Measurements from ENCODE around the gene ZNF398. TPM values are rescaled to one million over a fixed set of nuclear protein-coding genes. Genes with fewer than 3 reads are reported as not detected.

ZNF398 gene
- total RNA-seq, 1 experiment from 2014 or later: 9.1 TPM

GRCh38 chr7:149100821-149101220 lies 46.4 kb upstream of the ZNF398 start:
- no peak overlapping the region for H3K4me2 ChIP-seq (ENCODE audit: low read length)
- H3K27ac ChIP-seq (ENCODE audit: low read length): no peak overlapping the region
- H3K9me2 ChIP-seq (replicated peaks; ENCODE audit: low read length): no peaks in the 10 kb centered on the region
- no peaks in the 10 kb centered on the region for H3K27me3 ChIP-seq (ENCODE audit: low read length)
- intact Hi-C loops (cut with micrococcal nuclease): no loop called here
- no peaks in the 10 kb centered on the region for H3K79me2 ChIP-seq (ENCODE audit: low read length)
- DNase-seq: no peak
- H3K4me3 ChIP-seq (ENCODE audit: low read length): no peak overlapping the region
- H2AFZ ChIP-seq (ENCODE audit: low read length): no peak overlapping the region
- TF ChIP-seq EZH2 (IDR thresholded peaks at IDR 0.05; ENCODE audit: low read length, unreplicated experiment): no peak
- no peak for TF ChIP-seq EZH2phosphoT487 (IDR thresholded peaks at IDR 0.05; ENCODE audit: borderline replicate concordance, low read length)
- TF ChIP-seq CTCF (conservative IDR thresholded peaks at IDR 0.05; ENCODE audit: low read depth, low read length): no peak
- BruUV-seq (replicated peaks): no TSS peak
- no peak for ATAC-seq
- H3K4me1 ChIP-seq (ENCODE audit: insufficient read depth, low read length): no peaks in the 10 kb centered on the region
- ChIA-PET CTCF (no interaction called here), POLR2A (ENCODE audit: unreplicated experiment) (no interaction called here)
- H3K36me3 ChIP-seq (ENCODE audit: low read depth, low read length): no peaks in the 10 kb centered on the region
- no peaks in the 10 kb centered on the region for H3F3A ChIP-seq (ENCODE audit: low read length, unreplicated experiment)
- no peaks in the 10 kb centered on the region for H4K20me1 ChIP-seq (ENCODE audit: low read length)
- H3K9me3 ChIP-seq (ENCODE audit: low read length): no peaks in the 10 kb centered on the region
- no peak overlapping the region for H3K9ac ChIP-seq (ENCODE audit: low read length)

DNA sequence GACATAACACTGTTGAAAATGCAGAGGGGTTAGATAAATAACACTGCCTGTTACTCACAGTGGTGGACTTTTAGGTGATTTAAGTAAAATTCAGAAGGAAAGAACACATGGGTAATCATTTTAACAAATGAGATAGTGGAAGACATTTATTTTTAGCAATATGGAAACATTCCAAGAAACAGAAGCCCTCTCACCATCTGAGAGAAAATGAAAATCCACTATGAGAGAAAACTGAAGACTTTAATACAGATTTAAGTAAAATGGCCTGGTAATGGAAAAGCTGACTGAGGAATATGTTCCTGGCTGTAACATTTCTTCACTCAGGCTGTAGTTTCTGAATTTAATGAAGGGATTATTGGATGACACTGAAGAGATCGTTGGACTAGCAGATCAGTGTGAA lies 44.6 kb upstream of the ZNF398 start:
- H3K4me1 ChIP-seq (ENCODE audit: insufficient read depth, low read length): no peaks in the 10 kb centered on the region
- ChIA-PET POLR2A (ENCODE audit: unreplicated experiment) (no interaction called here), CTCF (no interaction called here)
- H3K27me3 ChIP-seq (ENCODE audit: low read length): no peaks in the 10 kb centered on the region
- H3K4me2 ChIP-seq (ENCODE audit: low read length): no peak overlapping the region
- no peak overlapping the region for H2AFZ ChIP-seq (ENCODE audit: low read length)
- intact Hi-C loops (cut with micrococcal nuclease): no loop called here
- no peak overlapping the region for H3K4me3 ChIP-seq (ENCODE audit: low read length)
- DNase-seq (no peak), ATAC-seq (no peak)
- no TSS peak for BruUV-seq (replicated peaks)
- no peaks in the 10 kb centered on the region for H3K79me2 ChIP-seq (ENCODE audit: low read length)
- no peaks in the 10 kb centered on the region for H3K9me2 ChIP-seq (replicated peaks; ENCODE audit: low read length)
- H4K20me1 ChIP-seq (ENCODE audit: low read length): no peaks in the 10 kb centered on the region
- H3K36me3 ChIP-seq (ENCODE audit: low read depth, low read length): no peaks in the 10 kb centered on the region
- H3K9me3 ChIP-seq (ENCODE audit: low read length): no peaks in the 10 kb centered on the region
- TF ChIP-seq EZH2phosphoT487 (IDR thresholded peaks at IDR 0.05; ENCODE audit: borderline replicate concordance, low read length) (no peak), EZH2 (IDR thresholded peaks at IDR 0.05; ENCODE audit: low read length, unreplicated experiment) (no peak), CTCF (conservative IDR thresholded peaks at IDR 0.05; ENCODE audit: low read depth, low read length) (no peak)
- H3K9ac ChIP-seq (ENCODE audit: low read length): no peak overlapping the region
- no peak overlapping the region for H3K27ac ChIP-seq (ENCODE audit: low read length)
- H3F3A ChIP-seq (ENCODE audit: low read length, unreplicated experiment): no peaks in the 10 kb centered on the region

- H3K27ac ChIP-seq (ENCODE audit: low read length): no peak overlapping the region
- no peaks in the 10 kb centered on the region for H3F3A ChIP-seq (ENCODE audit: low read length, unreplicated experiment)
- POLR2A ChIA-PET (ENCODE audit: unreplicated experiment): no interaction called here
- H4K20me1 ChIP-seq (ENCODE audit: low read length): no peaks in the 10 kb centered on the region
- no peak overlapping the region for H3K9ac ChIP-seq (ENCODE audit: low read length)
- no peak overlapping the region for H3K4me2 ChIP-seq (ENCODE audit: low read length)
- H3K9me2 ChIP-seq (replicated peaks; ENCODE audit: low read length): no peaks in the 10 kb centered on the region
- BruUV-seq (replicated peaks): TSS peak; percentile 24
- no peaks in the 10 kb centered on the region for H3K36me3 ChIP-seq (ENCODE audit: low read depth, low read length)
- intact Hi-C loops (cut with micrococcal nuclease): no loop called here
- no peak for DNase-seq
- no peak overlapping the region for H2AFZ ChIP-seq (ENCODE audit: low read length)
- H3K4me1 ChIP-seq (ENCODE audit: insufficient read depth, low read length): no peaks in the 10 kb centered on the region
- H3K4me3 ChIP-seq (ENCODE audit: low read length): no peak overlapping the region
- CTCF ChIA-PET: no interaction called here
- TF ChIP-seq EZH2 (IDR thresholded peaks at IDR 0.05; ENCODE audit: low read length, unreplicated experiment): no peak
- no peak for TF ChIP-seq CTCF (conservative IDR thresholded peaks at IDR 0.05; ENCODE audit: low read depth, low read length)
- TF ChIP-seq EZH2phosphoT487 (IDR thresholded peaks at IDR 0.05; ENCODE audit: borderline replicate concordance, low read length): no peak
- H3K27me3 ChIP-seq (ENCODE audit: low read length): no peaks in the 10 kb centered on the region
- H3K79me2 ChIP-seq (ENCODE audit: low read length): no peaks in the 10 kb centered on the region
- no peaks in the 10 kb centered on the region for H3K9me3 ChIP-seq (ENCODE audit: low read length)
- ATAC-seq: no peak
Measured at GRCh38 chr7:149103424-149103823, 43.8 kb upstream of the ZNF398 start.
